ENCODE measurements around the gene CCDC117. TPM values are rescaled to one million over a fixed set of nuclear protein-coding genes. Genes with fewer than 3 reads are reported as not detected.
"Not testable (repeated sequence)": the region's sequence is repeated elsewhere in the genome, so short reads cannot be mapped to it uniquely, and the experiment has no call there.

The CCDC117 gene
- total RNA-seq, 2 donors from 2014 or later, result 16.0 to 20.0 TPM

- not testable (repeated sequence) for H3K27ac Mint-ChIP-seq; H3K4me1 Mint-ChIP-seq; H3K9me3 Mint-ChIP-seq; ATAC-seq (replicated peaks); H3K4me3 Mint-ChIP-seq; H3K27me3 Mint-ChIP-seq
- peaks cover 25% of the 10 kb centered on the region for H3K36me3 Mint-ChIP-seq (ENCODE audit: low read depth)
Measured at GRCh38 chr22:28754512-28754911, 18.0 kb upstream of the CCDC117 start.

- Mint-ChIP-seq H3K9me3 (no peaks in the 10 kb centered on the region), H3K27me3 (no peaks in the 10 kb centered on the region), H3K4me3 (no peak overlapping the region), H3K36me3 (ENCODE audit: low read depth) (no peaks in the 10 kb centered on the region), H3K4me1 (no peaks in the 10 kb centered on the region), H3K27ac (no peak overlapping the region)
- no peak for ATAC-seq (replicated peaks)
Measured at GRCh38 chr22:28759861-28760560, 12.5 kb upstream of the CCDC117 start.

- ATAC-seq (replicated peaks), result no peak
- no peaks in the 10 kb centered on the region for H3K27me3 Mint-ChIP-seq
- no peaks in the 10 kb centered on the region for H3K4me1 Mint-ChIP-seq
- H3K27ac Mint-ChIP-seq, result no peak overlapping the region
- H3K9me3 Mint-ChIP-seq, result no peaks in the 10 kb centered on the region
- no peak overlapping the region for H3K4me3 Mint-ChIP-seq
- no peaks in the 10 kb centered on the region for H3K36me3 Mint-ChIP-seq (ENCODE audit: low read depth)
Measured at GRCh38 chr22:28761449-28761755, 11.1 kb upstream of the CCDC117 start.

- not testable (repeated sequence) for H3K27ac Mint-ChIP-seq; H3K36me3 Mint-ChIP-seq (ENCODE audit: low read depth); H3K4me1 Mint-ChIP-seq; H3K4me3 Mint-ChIP-seq; ATAC-seq (replicated peaks); H3K27me3 Mint-ChIP-seq; H3K9me3 Mint-ChIP-seq
Measured at GRCh38 chr22:28762000-28762399, 10.5 kb upstream of the CCDC117 start.

- H3K9me3 Mint-ChIP-seq, result no peaks in the 10 kb centered on the region
- no peak for ATAC-seq (replicated peaks)
- H3K27me3 Mint-ChIP-seq, result no peaks in the 10 kb centered on the region
- H3K27ac Mint-ChIP-seq, result no peak overlapping the region
- H3K36me3 Mint-ChIP-seq (ENCODE audit: low read depth), result no peaks in the 10 kb centered on the region
- no peaks in the 10 kb centered on the region for H3K4me1 Mint-ChIP-seq
- H3K4me3 Mint-ChIP-seq, result no peak overlapping the region
Measured at GRCh38 chr22:28766628-28767027, 5.9 kb upstream of the CCDC117 start.

GRCh38 chr22:28768701-28769393, 3.6 kb upstream of the CCDC117 start:
- Mint-ChIP-seq H3K27me3 (no peaks in the 10 kb centered on the region), H3K36me3 (ENCODE audit: low read depth) (peaks cover 7% of the 10 kb centered on the region), H3K27ac (no peak overlapping the region), H3K9me3 (no peaks in the 10 kb centered on the region), H3K4me3 (no peak overlapping the region), H3K4me1 (no peaks in the 10 kb centered on the region)
- no peak for ATAC-seq (replicated peaks)

- Mint-ChIP-seq H3K27ac (no peak overlapping the region), H3K9me3 (no peaks in the 10 kb centered on the region), H3K36me3 (ENCODE audit: low read depth) (peaks cover 13% of the 10 kb centered on the region), H3K4me3 (no peak overlapping the region), H3K27me3 (no peaks in the 10 kb centered on the region), H3K4me1 (peaks cover 1% of the 10 kb centered on the region)
- no peak for ATAC-seq (replicated peaks)
Measured at GRCh38 chr22:28769394-28770085, 3.0 kb upstream of the CCDC117 start.

- Mint-ChIP-seq H3K9me3 (no peaks in the 10 kb centered on the region), H3K27me3 (no peaks in the 10 kb centered on the region), H3K4me3 (no peak overlapping the region), H3K4me1 (peaks cover 12% of the 10 kb centered on the region), H3K27ac (no peak overlapping the region), H3K36me3 (ENCODE audit: low read depth) (peaks cover 31% of the 10 kb centered on the region)
- ATAC-seq (replicated peaks), result no peak
Measured at GRCh38 chr22:28771195-28771791, 1.2 kb upstream of the CCDC117 start.

GRCh38 chr22:28773461-28773867, 969 bp downstream of the CCDC117 start:
- peaks cover 52% of the 10 kb centered on the region for H3K36me3 Mint-ChIP-seq (ENCODE audit: low read depth)
- peak overlapping the region; percentile 87 for H3K4me3 Mint-ChIP-seq
- no peaks in the 10 kb centered on the region for H3K27me3 Mint-ChIP-seq
- no peaks in the 10 kb centered on the region for H3K9me3 Mint-ChIP-seq
- ATAC-seq (replicated peaks), result peak; percentile 79
- H3K4me1 Mint-ChIP-seq, result peaks cover 12% of the 10 kb centered on the region
- H3K27ac Mint-ChIP-seq, result peak overlapping the region; percentile 93

- H3K9me3 Mint-ChIP-seq, result no peaks in the 10 kb centered on the region
- H3K27me3 Mint-ChIP-seq, result no peaks in the 10 kb centered on the region
- H3K4me1 Mint-ChIP-seq, result peaks cover 12% of the 10 kb centered on the region
- no peak for ATAC-seq (replicated peaks)
- peaks cover 60% of the 10 kb centered on the region for H3K36me3 Mint-ChIP-seq (ENCODE audit: low read depth)
- H3K4me3 Mint-ChIP-seq, result peak overlapping the region; percentile 66
- H3K27ac Mint-ChIP-seq, result no peak overlapping the region
Measured at GRCh38 chr22:28774378-28774777, 1.9 kb downstream of the CCDC117 start.

- Mint-ChIP-seq H3K9me3 (no peaks in the 10 kb centered on the region), H3K4me3 (no peak overlapping the region), H3K36me3 (ENCODE audit: low read depth) (peaks cover 95% of the 10 kb centered on the region), H3K27ac (no peak overlapping the region), H3K4me1 (peaks cover 7% of the 10 kb centered on the region), H3K27me3 (no peaks in the 10 kb centered on the region)
- no peak for ATAC-seq (replicated peaks)
Measured at GRCh38 chr22:28779833-28780232, 7.3 kb downstream of the CCDC117 start.

- no peak overlapping the region for H3K4me3 Mint-ChIP-seq
- H3K36me3 Mint-ChIP-seq (ENCODE audit: low read depth), result peaks cover 95% of the 10 kb centered on the region
Measured at GRCh38 chr22:28780296-28780695, 7.8 kb downstream of the CCDC117 start.

GRCh38 chr22:28783786-28784671, 11.5 kb downstream of the CCDC117 start:
- H3K27ac Mint-ChIP-seq, result peak overlapping the region; percentile 12

More at GRCh38 chr22:28780296-28780695, 7.8 kb downstream of the CCDC117 start:
- no peaks in the 10 kb centered on the region for H3K27me3 Mint-ChIP-seq
- no peak overlapping the region for H3K27ac Mint-ChIP-seq
- H3K9me3 Mint-ChIP-seq, result no peaks in the 10 kb centered on the region
- peaks cover 5% of the 10 kb centered on the region for H3K4me1 Mint-ChIP-seq
- peak; percentile 21 for ATAC-seq (replicated peaks)

GRCh38 chr22:28788601-28789000, 16.1 kb downstream of the CCDC117 start:
- Mint-ChIP-seq H3K27me3 (no peaks in the 10 kb centered on the region), H3K36me3 (ENCODE audit: low read depth) (peaks cover 85% of the 10 kb centered on the region), H3K4me1 (peaks cover 6% of the 10 kb centered on the region), H3K27ac (no peak overlapping the region), H3K4me3 (no peak overlapping the region), H3K9me3 (no peaks in the 10 kb centered on the region)
- no peak for ATAC-seq (replicated peaks)

More at GRCh38 chr22:28783786-28784671, 11.5 kb downstream of the CCDC117 start:
- H3K27me3 Mint-ChIP-seq, result no peaks in the 10 kb centered on the region
- no peaks in the 10 kb centered on the region for H3K9me3 Mint-ChIP-seq
- ATAC-seq (replicated peaks), result no peak
- H3K36me3 Mint-ChIP-seq (ENCODE audit: low read depth), result peaks cover 95% of the 10 kb centered on the region
- no peaks in the 10 kb centered on the region for H3K4me1 Mint-ChIP-seq
- no peak overlapping the region for H3K4me3 Mint-ChIP-seq
